Panc1 (cell line): ENCODE results near the gene ZNF333. TPM values are rescaled to one million over a fixed set of nuclear protein-coding genes. Genes with fewer than 3 reads are reported as not detected.

Experiments used
- ATAC-seq: fragments of 200-7000 bp; cut with Tn5 transposase; 2 replicates; pipeline ENCODE4 v1.9.1; 2020; ENCODE audit warnings: mild to moderate bottlenecking, moderate library complexity
- BruUV-seq: library from RNA; stranded (reverse); fragments of 400-500 nt; replicated peaks from 2 replicates; lab custom pipeline; 2021; lab: Mats Ljungman, UMichigan
- CTCF ChIA-PET: fragments of 300-600 bp; sonication (Branson Sonifier 250); formaldehyde crosslinking; loops from one replicate; lab custom pipeline; 2022; ENCODE audit warnings: antibody characterized with exemption; lab: Charles Lee
- POLR2A ChIA-PET: fragments of 300-600 bp; sonication (Branson Sonifier 250); formaldehyde crosslinking; loops from one replicate; lab custom pipeline; 2022; ENCODE audit warnings: antibody characterized with exemption; lab: Charles Lee
- DNase-seq: peaks from one replicate; pipeline ENCODE4 v3.0.0-alpha.2; 2010; ENCODE audit warnings: low read depth, low spot score
- H3K27ac ChIP-seq: 2 replicates; pipeline ENCODE4 v1.5.1; 2011; ENCODE audit warnings: mild to moderate bottlenecking, low read length, inconsistent platforms
- H3K27me3 ChIP-seq: fragments of 200-500 bp; sonication (Bioruptor generic); 2 replicates; pipeline ENCODE4 v1.6.0; 2014; ENCODE audit warnings: low read length, inconsistent platforms; ENCODE audit not compliant: control insufficient read depth, insufficient read depth
- H3K36me3 ChIP-seq: fragments of 200-500 bp; sonication (Bioruptor generic); 2 replicates; pipeline ENCODE4 v1.5.1; 2014; ENCODE audit warnings: inconsistent platforms, mild to moderate bottlenecking, low read length, moderate library complexity; ENCODE audit not compliant: control insufficient read depth, insufficient read depth
- H3K4me1 ChIP-seq: 2 replicates; pipeline ENCODE4 v1.5.1; 2011; ENCODE audit warnings: inconsistent platforms, mild to moderate bottlenecking, low read length, moderate library complexity; ENCODE audit not compliant: control insufficient read depth, insufficient read depth
- H3K4me3 ChIP-seq, 2 experiments: 2 replicates each; pipeline ENCODE4 v1.5.1; 2011 to 2012; ENCODE audit warnings: low read depth in 2 of 2, low read length in 2 of 2, mild to moderate bottlenecking in 2 of 2, inconsistent platforms in 1 of 2, moderate library complexity in 1 of 2
- H3K9me3 ChIP-seq: fragments of 200-500 bp; sonication (Bioruptor generic); 2 replicates; pipeline ENCODE4 v1.5.1; 2014; ENCODE audit warnings: low read depth, mild to moderate bottlenecking, inconsistent platforms, low read length, moderate library complexity; ENCODE audit not compliant: control insufficient read depth, insufficient read depth
- POLR2AphosphoS5 ChIP-seq: IDR thresholded peaks from 2 replicates; pipeline ENCODE4 v1.6.1; 2012; ENCODE audit warnings: mild to moderate bottlenecking, low read depth, low read length, moderate library complexity
- SIN3A ChIP-seq: IDR thresholded peaks from 2 replicates; pipeline ENCODE4 v1.6.1; 2012; ENCODE audit warnings: low read depth, mild to moderate bottlenecking, low read length, moderate library complexity, borderline replicate concordance; ENCODE audit not compliant: insufficient read depth
- TCF7L2 ChIP-seq: IDR thresholded peaks from 2 replicates; pipeline ENCODE4 v1.6.1; 2011; ENCODE audit warnings: mild to moderate bottlenecking, low read depth, low read length, inconsistent platforms
- in situ Hi-C: cut with HindIII; loops from 2 replicates; pipeline ENCODE4 v1.10.0; 2016; ENCODE audit warnings: low sequenced_read_pairs, low pct_unique_long_range_greater_than_20kb
- intact Hi-C: fragments of 100-400 bp; cut with micrococcal nuclease; formaldehyde crosslinking; loops from one replicate; pipeline ENCODE4 v1.10.0; 2022; ENCODE audit not compliant: unreplicated experiment
- total RNA-seq: library from RNA; stranded (reverse); gene quantifications from one replicate; pipeline ENCODE4 v1.2.1, GENCODE V29; 2021; ENCODE audit not compliant: unreplicated experiment
- TF ChIP-seq, protein P1 (sequence below), 2 experiments: IDR thresholded peaks; 2 replicates each; pipeline ENCODE4 v1.6.1; 2011 to 2012; ENCODE audit warnings: low read depth in 2 of 2, control low read depth in 1 of 2, low read length in 1 of 2, mild to moderate bottlenecking in 1 of 2, moderate library complexity in 1 of 2; ENCODE audit not compliant: insufficient read depth in 1 of 2
- TF ChIP-seq, protein P2 (sequence below): fragments of 450-650 bp; IDR thresholded peaks from 2 replicates; pipeline ENCODE4 v1.5.1; 2017; ENCODE audit warnings: mild to moderate bottlenecking

The ZNF333 gene
- total RNA-seq, 1 experiment from 2014 or later, result 9.2 TPM

DNA sequence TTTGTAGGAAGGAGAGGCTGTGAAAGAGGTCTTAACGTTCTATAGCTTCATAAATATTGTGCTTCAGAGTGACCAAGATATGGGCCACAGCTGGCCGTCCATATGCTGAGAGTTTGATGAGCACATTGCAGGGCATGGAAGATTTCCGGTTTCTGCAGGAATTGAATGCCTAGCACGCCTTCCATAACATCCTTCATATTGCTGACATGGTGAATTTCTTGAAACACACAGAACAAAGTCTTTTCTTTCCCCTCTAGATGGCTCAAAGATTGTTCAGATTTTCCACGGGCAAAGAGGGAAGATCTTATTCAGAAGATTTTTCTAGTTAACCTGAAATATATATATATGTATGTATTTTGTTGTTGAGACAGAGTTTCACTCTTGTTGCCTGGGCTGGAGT lies 46.1 kb downstream of the ZNF333 start:
- Histone ChIP-seq H3K27ac (no peak overlapping the region), H3K9me3 (no peaks in the 10 kb centered on the region), H3K4me1 (no peaks in the 10 kb centered on the region), H3K36me3 (no peaks in the 10 kb centered on the region), H3K27me3 (0 out of 2 replicates have a peak, but pooled peaks cover 2% of the 10 kb centered on the region), H3K4me3 (no peak overlapping the region)
- ChIA-PET CTCF (no interaction called here), POLR2A (no interaction called here)
- no TSS peak for BruUV-seq
- in situ Hi-C loops (no loop called here), intact Hi-C loops (no loop called here)
- no peak for DNase-seq
- no peak for ATAC-seq
- TF ChIP-seq, protein P1, sequence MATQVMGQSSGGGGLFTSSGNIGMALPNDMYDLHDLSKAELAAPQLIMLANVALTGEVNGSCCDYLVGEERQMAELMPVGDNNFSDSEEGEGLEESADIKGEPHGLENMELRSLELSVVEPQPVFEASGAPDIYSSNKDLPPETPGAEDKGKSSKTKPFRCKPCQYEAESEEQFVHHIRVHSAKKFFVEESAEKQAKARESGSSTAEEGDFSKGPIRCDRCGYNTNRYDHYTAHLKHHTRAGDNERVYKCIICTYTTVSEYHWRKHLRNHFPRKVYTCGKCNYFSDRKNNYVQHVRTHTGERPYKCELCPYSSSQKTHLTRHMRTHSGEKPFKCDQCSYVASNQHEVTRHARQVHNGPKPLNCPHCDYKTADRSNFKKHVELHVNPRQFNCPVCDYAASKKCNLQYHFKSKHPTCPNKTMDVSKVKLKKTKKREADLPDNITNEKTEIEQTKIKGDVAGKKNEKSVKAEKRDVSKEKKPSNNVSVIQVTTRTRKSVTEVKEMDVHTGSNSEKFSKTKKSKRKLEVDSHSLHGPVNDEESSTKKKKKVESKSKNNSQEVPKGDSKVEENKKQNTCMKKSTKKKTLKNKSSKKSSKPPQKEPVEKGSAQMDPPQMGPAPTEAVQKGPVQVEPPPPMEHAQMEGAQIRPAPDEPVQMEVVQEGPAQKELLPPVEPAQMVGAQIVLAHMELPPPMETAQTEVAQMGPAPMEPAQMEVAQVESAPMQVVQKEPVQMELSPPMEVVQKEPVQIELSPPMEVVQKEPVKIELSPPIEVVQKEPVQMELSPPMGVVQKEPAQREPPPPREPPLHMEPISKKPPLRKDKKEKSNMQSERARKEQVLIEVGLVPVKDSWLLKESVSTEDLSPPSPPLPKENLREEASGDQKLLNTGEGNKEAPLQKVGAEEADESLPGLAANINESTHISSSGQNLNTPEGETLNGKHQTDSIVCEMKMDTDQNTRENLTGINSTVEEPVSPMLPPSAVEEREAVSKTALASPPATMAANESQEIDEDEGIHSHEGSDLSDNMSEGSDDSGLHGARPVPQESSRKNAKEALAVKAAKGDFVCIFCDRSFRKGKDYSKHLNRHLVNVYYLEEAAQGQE (IDR thresholded peaks at IDR 0.05; ENCODE audit: insufficient read depth in 1 of 2, low read depth in 2 of 2, low read length in 1 of 2), result no peak

DNA sequence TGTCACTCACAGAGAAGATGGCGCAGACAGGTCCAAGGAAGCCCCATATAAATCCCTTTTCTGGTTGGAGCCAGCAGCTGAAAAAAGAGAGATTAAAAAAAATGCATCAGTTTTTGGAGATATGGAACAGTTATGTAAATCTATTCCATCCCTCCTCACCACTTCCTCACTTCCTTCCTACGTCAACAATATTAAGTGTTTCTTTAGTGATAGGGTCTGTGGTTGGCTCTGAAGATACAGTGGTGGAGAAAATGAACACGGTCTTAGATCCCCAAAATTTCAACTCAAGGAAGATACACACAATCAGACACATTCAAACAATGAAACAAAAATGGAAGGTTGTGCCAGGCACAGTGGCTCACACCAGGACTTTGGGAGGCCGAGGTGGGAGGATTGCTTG lies 57.0 kb downstream of the ZNF333 start:
- Histone ChIP-seq H3K4me1 (no peaks in the 10 kb centered on the region), H3K27me3 (no peaks in the 10 kb centered on the region; the same call in 1 of the 2 replicates), H3K36me3 (no peaks in the 10 kb centered on the region), H3K4me3 (no peak overlapping the region), H3K27ac (no peak overlapping the region), H3K9me3 (no peaks in the 10 kb centered on the region)
- BruUV-seq, result no TSS peak
- no peak for TF ChIP-seq POLR2AphosphoS5
- no peak for TF ChIP-seq TCF7L2
- no peak for TF ChIP-seq SIN3A
- TF ChIP-seq, protein P2, sequence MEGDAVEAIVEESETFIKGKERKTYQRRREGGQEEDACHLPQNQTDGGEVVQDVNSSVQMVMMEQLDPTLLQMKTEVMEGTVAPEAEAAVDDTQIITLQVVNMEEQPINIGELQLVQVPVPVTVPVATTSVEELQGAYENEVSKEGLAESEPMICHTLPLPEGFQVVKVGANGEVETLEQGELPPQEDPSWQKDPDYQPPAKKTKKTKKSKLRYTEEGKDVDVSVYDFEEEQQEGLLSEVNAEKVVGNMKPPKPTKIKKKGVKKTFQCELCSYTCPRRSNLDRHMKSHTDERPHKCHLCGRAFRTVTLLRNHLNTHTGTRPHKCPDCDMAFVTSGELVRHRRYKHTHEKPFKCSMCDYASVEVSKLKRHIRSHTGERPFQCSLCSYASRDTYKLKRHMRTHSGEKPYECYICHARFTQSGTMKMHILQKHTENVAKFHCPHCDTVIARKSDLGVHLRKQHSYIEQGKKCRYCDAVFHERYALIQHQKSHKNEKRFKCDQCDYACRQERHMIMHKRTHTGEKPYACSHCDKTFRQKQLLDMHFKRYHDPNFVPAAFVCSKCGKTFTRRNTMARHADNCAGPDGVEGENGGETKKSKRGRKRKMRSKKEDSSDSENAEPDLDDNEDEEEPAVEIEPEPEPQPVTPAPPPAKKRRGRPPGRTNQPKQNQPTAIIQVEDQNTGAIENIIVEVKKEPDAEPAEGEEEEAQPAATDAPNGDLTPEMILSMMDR, result no peak
- TF ChIP-seq, protein P1 (IDR thresholded peaks at IDR 0.05; ENCODE audit: insufficient read depth in 1 of 2, low read depth in 2 of 2, low read length in 1 of 2), result no peak
- POLR2A ChIA-PET, result no interaction called here
- intact Hi-C loops (no loop called here), in situ Hi-C loops (no loop called here)
- DNase-seq (no peak), ATAC-seq (no peak)
- CTCF ChIA-PET, result no interaction called here
